KBM-7 (cell line): Measurements from ENCODE around the gene SBF2.
"Not testable (repeated sequence)": the region's sequence is repeated elsewhere in the genome, so short reads cannot be mapped to it uniquely, and the experiment has no call there.

Experiments used
- DNase-seq: peaks from one replicate; pipeline ENCODE4 v3.0.0-alpha.2; 2015
- in situ Hi-C: fragments of 300-500 bp; cut with MboI; formaldehyde crosslinking; loops from 2 replicates; pipeline ENCODE4 v1.14.3; 2020; ENCODE audit warnings: low sequenced_read_pairs, low pct_unique_long_range_greater_than_20kb, mixed read lengths

The SBF2 gene

DNA sequence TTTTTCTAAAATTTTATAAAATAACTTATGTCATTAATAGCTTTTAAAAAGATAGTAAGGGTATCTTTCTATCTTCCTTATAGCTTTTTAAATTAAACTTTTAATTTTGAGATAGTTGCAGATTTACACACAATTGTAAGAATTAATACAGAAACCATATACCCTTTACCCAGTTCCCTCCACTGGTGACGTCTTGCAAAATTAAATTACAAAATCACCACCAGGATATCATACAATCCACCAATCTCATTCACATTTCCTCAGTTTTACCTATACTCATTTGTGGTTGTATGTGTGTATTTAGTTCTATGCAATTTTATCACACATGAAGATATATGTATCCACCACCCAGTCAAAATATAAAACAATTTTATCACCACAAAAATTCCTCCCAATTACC, 10.0 kb downstream of the SBF2 start:
- in situ Hi-C loops, result no loop called here

DNA sequence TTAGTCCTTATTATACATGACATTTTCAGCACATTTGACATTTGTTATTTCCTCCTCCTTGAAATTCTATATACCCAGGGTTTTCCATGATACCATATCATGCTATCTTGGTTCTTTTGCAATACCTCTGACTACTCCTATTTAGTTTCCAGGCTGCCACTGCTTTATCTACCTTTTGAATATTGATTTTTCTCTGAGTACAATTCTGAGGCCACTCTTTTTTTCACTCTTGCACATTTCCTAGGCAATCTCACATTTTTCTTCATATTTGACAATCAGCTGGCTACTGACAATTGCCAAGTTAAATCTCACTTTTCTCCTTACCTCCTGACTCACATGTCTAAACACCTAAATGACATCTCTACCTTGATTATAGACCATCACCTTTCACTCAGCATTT, 11.9 kb downstream of the SBF2 start:
- no peak for DNase-seq
- in situ Hi-C loops, result no loop called here

More for the DNA sequence above, 10.0 kb downstream of the SBF2 start:
- no peak for DNase-seq

DNA sequence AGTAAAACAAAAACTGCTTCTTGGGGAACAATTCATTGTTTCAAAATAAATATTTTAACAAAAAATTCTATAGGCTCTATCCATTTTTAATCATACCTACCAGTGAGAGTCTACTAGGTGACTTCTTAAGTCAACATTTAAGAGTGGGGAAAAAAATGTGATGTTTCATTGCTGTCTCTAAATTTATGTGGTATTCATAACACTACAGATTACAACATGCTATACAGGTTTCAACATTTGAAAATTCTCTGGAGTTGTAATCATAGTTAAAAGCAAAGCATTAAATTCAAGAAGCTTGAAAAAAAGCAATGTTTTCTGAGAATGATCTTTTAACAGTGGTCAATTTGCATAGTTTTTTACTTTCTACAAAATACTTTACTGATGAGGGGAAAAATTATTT, 18.3 kb downstream of the SBF2 start:
- DNase-seq, result no peak
- in situ Hi-C loops, result no loop called here

DNA sequence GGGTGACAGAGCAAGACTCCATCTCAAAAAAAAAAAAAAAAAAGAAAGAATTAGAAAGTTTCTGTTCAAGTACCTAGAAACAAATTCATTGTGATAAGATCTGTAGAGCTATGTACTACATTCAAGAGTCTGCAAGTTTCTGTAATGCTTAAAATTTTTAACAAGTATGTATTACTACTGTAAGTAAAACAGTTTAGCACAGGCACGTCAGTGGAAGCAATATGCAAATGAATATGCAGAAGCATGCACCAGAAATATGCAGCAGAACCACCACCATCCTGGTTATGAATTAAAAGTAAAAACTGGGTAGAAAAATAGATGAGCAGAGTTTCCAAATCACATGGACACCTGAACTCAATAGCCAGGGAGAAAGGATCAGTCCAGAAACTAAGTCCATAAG, 19.3 kb downstream of the SBF2 start:
- DNase-seq, result no peak
- in situ Hi-C loops, result no loop called here

DNA sequence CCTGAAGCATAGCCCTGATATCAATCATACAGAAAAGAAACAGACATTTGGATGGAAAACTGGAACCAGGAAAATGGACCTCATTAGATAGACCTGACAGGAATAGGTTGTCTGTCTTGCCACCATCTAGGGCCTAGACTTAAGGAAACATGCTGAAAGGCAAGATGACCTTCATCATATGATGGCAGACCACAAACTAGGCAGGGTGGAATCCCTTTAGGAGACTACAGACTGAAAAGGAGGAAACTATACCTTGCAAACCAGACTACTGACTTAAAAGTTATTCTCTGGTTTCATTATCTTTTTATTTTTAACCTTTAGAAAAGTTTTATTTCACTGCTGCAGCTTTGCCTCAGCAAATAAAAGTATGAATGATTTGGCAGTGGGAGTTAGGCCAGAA, 20.3 kb downstream of the SBF2 start:
- in situ Hi-C loops, result no loop called here

DNA sequence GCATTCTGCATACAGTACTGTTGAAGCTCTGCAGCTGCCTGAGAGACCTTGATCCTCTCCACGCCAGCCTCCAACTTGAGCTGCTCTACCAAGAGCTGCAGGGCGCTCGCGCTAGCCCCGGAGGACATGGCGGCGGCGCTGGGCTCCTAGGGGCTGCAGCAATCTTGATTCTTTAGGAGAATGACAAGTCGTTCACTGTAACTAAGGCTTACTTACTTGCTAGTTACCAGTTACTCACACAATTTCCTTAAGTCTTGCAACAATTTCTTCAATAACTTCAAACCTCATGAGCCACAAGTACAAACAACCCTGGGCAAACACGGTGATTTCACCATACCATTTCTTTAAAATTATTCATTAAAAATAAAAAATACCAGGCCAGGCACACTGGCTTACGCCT, 21.9 kb downstream of the SBF2 start:
- DNase-seq, result no peak
- in situ Hi-C loops, result no loop called here

More for the DNA sequence above, 20.3 kb downstream of the SBF2 start:
- no peak for DNase-seq

DNA sequence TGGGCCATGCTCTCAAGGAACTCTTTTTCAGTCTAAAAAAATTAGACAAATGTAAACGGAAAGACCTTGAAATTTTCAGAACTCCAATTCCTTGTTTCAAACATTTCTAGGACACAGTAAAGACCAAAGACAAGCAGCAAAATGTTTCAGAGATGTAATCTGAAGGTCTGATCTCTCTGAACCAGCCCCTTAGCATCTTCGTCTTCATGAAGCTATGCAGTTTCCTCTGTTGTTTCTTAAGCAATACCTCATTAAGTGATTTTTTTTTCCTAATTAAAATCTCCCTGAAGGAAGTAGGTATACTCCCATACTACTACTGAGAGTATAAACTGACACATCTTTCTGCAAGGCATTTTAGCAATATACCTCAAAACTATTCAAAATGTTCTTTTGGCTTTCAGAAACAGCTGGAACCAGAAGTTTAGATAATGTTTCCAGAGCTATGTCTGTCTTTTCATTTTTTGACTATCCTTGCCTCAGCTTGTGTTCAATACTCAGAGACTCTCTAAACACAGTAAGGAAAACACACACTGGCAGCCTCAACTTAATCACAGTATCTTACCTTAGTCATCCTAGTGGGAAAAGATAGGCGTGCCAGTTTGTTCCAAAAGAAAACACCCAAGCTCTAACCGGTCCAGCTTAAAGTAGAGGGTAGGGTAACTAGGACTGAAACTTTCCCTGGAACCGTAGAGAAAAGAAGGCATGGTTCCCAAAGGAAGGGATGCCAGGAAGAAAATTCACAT, 25.1 kb downstream of the SBF2 start:
- DNase-seq, result no peak
- in situ Hi-C loops, result no loop called here

DNA sequence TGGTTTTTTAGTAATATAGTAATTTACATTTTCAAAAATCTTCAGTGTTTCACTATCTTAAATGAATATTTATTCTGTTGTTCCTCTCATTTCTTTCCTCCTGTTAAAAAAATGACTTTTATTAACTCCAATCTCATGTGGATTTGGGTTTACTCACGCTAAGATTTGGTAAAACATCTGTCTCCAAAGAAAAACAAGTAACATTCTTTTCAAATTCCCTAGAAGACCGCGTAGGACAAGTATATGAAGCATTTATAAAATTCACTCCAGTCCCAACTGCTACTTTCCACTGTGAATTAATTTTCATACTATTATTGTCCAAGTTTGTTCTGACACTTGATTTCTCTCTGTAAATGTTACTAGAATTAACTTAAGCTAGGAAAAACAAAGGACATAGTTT, 26.2 kb downstream of the SBF2 start:
- in situ Hi-C loops, result no loop called here
- DNase-seq, result no peak

DNA sequence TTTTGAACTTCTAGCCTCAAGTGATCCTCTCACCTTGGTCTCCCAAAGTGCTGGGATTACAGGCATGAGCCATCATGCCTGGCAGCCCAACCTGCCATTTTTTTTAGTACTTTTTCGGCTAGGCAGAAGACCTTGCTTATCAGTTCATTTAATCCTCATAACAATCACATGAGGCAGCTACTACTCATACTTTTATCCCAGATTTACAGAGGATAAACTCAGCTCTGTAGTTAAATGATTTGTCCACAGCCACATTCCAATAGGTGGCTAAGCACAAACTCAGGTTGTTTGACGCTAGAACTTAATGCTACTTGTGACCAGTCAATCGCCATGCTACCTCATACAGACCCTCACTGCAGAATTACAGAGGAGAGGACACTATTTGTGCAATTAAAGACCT, 28.1 kb downstream of the SBF2 start:
- DNase-seq, result no peak
- in situ Hi-C loops, result no loop called here

DNA sequence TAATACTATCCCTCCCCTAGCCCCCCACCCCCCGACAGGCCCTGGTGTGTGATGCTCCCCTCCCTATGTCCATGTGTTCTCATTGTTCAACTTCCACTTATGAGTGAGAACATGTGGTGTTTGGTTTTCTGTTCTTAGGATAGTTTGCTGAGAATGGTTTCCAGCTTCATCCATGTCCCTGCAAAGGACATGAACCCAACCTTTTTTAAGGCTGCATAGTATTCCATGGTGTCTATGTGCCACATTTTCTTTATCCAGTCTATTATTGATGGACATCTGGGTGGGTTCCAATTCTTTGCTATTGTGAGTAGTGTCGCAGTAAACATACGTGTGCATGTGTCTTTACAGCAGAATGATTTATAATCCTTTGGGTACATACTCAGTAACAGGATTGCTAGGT, 29.3 kb downstream of the SBF2 start:
- DNase-seq, in situ Hi-C loops: not testable (repeated sequence)

DNA sequence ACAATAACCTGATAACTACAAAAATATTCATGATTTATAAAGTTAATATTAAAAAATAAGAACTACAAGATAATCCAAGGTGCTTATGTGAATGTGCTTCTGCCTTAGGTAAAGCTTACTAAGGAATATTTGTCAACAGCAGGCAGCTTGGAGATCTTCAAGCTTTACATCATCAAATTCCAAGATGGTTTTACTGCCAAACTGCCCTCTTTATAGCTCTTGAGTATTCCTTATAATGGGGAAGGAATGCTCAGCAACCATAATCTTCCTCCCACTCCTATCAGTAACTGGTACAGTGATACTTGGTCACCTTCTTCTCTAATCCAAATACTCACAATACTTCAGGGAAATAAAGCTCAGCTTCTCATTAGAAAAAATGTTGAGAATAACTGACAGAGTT, 30.1 kb downstream of the SBF2 start:
- in situ Hi-C loops, result no loop called here
- DNase-seq, result no peak

DNA sequence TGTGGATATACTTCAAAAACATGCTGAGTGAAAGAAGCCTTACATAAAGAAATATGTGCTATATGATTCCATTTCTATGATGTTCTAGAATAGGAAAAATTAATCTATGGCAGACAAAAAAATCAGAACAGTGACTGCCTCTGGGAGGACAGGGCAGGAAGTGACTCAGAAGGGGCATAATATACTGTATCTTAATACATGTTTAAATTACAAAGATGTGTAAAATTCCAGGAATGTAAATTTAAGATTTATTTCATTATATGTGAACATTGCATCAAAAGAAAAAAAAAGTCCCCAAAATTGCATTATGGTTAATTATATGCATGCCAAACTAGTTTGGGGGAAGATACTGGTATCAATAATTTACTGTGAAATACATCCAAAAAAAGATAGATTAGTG, 32.2 kb downstream of the SBF2 start:
- in situ Hi-C loops, result no loop called here
- no peak for DNase-seq

DNA sequence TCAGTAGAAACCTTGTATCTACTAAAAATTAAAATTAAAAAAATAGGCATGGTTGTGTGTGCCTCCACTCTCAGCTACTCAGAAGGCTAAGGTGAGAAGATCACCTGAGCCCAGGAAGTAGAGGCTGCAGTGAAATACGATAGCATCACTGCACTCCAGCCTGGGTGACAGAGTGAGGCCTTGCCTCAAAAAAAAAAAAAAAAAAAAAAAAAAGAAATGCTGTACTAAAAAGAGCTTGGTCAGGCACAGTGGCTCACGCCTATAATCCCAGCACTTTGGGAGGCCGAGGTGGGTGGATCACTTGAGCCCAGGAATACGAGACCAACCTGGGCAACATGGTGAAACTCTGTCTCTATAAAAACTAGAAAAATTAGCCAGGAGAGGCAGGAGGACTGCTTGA, 36.5 kb downstream of the SBF2 start:
- DNase-seq, result no peak
- in situ Hi-C loops, result no loop called here

DNA sequence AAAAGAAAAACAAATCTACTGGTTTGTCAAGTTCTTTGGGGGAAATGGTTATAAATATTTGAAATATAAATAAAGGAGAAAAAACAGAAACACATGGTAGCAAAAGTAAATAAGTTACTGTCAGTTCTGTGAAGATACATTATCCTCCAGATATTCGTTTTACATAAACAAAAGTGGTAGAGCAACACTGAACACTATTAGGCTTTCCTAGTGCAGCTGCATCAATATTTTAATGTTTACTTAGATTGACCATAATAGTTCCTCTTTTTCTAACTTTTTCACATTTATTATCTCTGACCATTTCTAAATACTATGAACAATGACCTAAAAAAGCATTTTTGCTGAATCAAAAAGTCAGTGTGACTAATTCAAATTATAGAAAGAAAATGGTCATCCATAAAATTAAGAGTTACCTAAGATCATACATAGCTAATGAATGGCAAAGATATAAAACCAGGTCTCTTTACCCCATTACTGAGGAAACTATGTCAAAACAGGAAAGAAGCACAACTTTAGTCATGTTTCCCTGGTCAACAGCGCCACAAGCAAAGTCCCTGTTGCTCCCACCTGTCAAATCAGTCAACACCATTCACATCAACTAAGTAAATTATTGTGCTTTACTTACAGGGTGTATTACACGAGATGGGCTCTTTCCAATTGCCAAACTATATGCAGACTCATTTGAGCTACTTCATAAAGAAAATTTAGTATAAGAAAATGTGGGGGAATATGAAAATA, 38.5 kb downstream of the SBF2 start:
- peak; percentile 8 for DNase-seq
- in situ Hi-C loops, result no loop called here

DNA sequence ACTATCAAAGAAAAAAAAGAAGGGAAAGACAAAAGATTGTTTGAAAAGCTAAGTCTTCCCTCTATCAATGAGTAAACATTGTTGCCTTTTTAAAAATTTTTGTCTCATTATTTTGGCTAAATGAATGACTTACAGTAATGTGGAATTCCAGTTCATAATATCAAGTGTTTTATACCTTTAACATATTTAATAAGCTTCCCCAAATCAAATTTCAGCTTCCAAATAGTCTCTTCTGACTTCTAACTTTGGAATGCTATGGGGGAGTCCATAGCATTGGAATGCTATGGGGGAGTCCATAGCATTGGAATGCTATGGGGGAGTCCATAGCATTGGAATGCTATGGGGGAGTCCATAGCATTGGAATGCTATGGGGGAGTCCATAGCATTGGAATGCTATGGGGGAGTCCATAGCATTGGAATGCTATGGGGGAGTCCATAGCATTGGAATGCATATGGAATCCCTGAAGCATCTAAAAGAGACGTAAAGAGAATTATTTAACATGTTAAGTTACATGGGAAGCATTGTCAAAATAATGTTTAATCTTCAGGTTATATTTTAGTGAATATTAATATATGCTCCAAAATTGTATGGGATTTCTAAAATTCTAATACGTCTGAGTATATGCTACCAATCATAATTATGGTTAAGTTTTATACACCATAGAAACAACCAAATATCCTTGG, 44.4 kb downstream of the SBF2 start:
- in situ Hi-C loops, DNase-seq: not testable (repeated sequence)

DNA sequence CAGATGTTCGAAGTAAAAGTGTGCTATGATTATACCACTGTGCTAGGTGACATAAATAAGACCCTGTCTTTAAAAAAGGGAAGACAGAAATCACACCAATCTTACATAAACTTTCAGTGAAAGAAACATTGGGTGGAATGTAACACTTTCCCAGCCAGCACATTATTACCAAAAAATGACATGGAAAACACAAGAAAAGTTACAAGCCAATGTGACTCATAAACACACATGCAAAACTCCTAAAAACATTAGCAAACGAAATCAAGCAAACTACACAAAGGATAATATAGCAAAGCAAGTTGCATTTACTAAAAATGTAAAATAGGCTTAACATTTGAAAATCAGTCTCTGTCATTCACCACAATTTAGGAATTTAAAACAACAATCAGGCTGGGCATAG, 47.0 kb downstream of the SBF2 start:
- DNase-seq, result no peak

DNA sequence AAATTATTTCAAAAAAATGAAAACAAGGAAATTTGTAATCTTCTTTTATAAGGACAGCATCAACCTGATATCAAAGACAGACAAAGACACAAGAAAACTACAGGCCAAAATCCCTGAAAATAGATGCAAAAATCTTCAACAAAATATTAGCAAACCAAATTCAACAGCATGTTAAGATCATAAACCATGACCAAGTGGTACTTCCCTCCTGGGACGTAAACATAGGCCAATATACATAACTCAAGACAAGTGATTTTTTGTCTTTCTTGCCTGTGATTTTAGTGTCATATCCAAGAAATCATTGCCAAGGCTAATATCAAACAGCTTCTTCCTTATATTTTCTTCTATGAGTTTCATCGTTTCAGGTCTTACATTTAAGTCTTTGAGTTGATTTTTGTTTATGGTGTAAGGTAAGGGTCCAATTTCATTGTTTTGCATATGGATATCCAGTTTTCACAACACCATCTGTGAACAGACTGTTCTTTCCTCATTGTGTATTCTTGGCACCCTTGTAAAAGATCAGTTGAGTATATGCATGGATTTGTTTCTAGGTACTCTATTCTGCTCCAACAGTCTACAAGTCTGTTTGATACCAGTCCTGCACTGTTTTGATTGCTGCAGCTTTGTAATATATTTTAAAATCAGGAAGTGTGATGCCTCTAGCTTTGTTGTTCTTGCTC, 50.0 kb downstream of the SBF2 start:
- in situ Hi-C loops, result no loop called here
- DNase-seq, result no peak

More for the DNA sequence above, 47.0 kb downstream of the SBF2 start:
- in situ Hi-C loops, result no loop called here

DNA sequence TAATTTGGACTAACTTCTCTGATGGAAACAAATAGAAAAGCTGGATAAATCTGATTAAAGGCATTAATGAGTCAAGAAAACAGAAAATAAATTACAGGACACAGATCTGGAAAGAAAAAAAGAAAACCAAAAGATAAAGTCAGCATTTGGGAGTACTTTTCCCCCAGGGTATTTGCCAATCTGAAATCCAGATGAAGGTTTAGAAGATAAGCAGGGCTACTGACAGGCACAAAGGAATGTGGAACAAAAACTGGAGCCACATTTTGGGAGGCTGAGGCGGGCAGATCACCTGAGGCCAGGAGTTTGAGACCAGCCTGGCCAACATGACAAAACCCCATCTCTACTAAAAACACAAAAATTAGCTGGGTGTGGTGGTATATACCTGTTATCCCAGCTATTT, 57.2 kb downstream of the SBF2 start:
- in situ Hi-C loops, result no loop called here
- DNase-seq, result no peak

DNA sequence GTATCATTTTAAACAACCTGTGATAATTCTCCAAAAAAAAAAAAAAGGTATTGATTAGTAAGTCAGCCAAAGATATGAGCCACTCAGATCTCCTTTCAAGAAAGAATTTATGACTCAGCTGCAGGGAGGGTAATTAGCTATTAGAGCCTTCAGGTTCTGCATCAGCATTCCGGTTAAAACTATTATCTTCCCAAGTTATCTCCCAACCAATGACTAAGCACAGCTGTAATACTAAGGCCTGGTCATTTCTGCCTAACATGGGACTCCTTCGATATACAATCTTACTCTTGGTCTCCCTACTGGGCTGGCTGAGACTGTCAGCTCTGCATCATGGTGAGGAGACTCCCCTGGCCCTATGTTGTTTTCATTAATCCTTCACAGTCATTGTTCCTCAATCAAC, 60.4 kb downstream of the SBF2 start:
- no peak for DNase-seq
- in situ Hi-C loops, result no loop called here

DNA sequence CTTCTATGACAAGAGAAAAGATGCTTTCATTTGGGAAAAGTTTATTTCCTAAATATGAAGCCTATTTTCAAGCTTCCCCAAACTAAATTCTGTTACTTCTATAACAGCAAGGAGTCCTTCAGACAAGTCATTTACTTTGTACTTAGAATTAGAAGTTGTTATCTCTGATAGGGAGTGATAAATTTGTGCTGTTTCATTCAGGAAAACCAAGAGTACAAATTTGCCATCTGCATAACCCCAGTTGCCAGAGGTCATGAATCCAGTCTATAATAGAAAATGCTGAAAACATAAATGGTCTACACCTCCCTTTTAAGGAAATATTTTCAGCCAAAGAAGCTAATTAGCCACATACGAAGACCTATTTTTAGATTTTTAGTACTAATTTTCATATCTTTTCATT, 61.3 kb downstream of the SBF2 start:
- in situ Hi-C loops, result no loop called here
- DNase-seq, result no peak
